T47D (cell line): Measurements from ENCODE around the gene C5AR1.

ENCODE experiments used
- DNase-seq, 2 experiments: peaks; one replicate each; pipeline versions ENCODE4 v3.0.0 to v3.0.0-alpha.2; 2011 to 2012; ENCODE audit warnings: low read depth in 1 of 2, low spot score in 1 of 2
- JUND ChIP-seq: IDR thresholded peaks from 2 replicates; pipeline ENCODE4 v1.6.1; 2012; ENCODE audit warnings: low read depth
- in situ Hi-C: cut with HindIII; loops from 2 replicates; pipeline ENCODE4 v1.10.0; 2016; ENCODE audit warnings: low sequenced_read_pairs, low pct_unique_long_range_greater_than_20kb

C5AR1 gene

DNA sequence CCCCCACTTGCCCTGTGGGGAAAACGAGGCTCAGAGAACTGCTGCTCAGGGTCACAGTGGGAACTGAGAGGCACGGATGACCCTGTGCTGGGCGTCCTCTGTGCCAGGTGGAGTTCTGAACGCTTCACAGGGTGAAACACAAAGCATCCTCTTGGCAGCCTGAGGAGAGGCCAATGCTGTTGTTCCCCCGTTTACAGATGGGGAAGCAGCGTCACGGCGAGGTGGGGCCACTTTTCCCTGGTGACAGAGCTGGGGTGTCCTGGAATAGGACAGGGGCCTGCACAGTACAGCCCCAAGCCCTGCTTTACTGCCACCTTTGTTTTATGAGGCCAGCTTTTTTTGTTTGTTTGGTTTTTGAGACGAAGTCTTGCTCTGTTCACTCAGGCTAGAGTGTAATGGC is 61.6 kb downstream of the C5AR1 start:
- in situ Hi-C loops, result no loop called here
- no peak for TF ChIP-seq JUND
- no peak for DNase-seq
